ENCODE data around the gene WDR7. TPM values are rescaled to one million over a fixed set of nuclear protein-coding genes. Genes with fewer than 3 reads are reported as not detected.

WDR7 gene
- total and polyA plus RNA-seq, 10 of the 15 experiments (the other 5 are each of a cell fraction or from before 2014, with no cell fraction given) = 2.8 to 16.5 (median 11.7) TPM

GRCh38 chr18:56831988-56832387 lies 180.8 kb downstream of the WDR7 start:
- Histone ChIP-seq H3K4me1 (ENCODE audit: control insufficient read depth, insufficient read depth, low read length) (no peaks in the 10 kb centered on the region), H3K79me2 (ENCODE audit: control insufficient read depth, insufficient read depth, low read length) (no peaks in the 10 kb centered on the region), H3K9ac (ENCODE audit: control insufficient read depth, insufficient read depth, low read length) (no peak overlapping the region), H4K20me1 (ENCODE audit: control insufficient read depth, insufficient read depth) (no peaks in the 10 kb centered on the region), H3K27me3 (replicated peaks in 1 of 2; ENCODE audit: control insufficient read depth in 2 of 2, insufficient read depth in 2 of 2, low read length in 1 of 2) (no peaks in the 10 kb centered on the region), H2AFZ (ENCODE audit: control insufficient read depth, low read depth, low read length) (no peak overlapping the region), H3K36me3 (ENCODE audit: control insufficient read depth in 2 of 2, insufficient read depth in 2 of 2, low read length in 1 of 2) (no peaks in the 10 kb centered on the region), H3K4me3 (no peak overlapping the region), H3K4me2 (ENCODE audit: control insufficient read depth, insufficient read depth) (no peak overlapping the region), H3K9me3 (replicated peaks; ENCODE audit: control insufficient read depth, insufficient read depth, low read length) (no peaks in the 10 kb centered on the region), H3K27ac (ENCODE audit: control insufficient read depth, insufficient read depth) (no peak overlapping the region)
- no peak for DNase-seq (ENCODE audit: low read depth, low spot score)
- BruUV-seq (replicated peaks) = no TSS peak
- FAIRE-seq = no peak
- ChIA-PET CTCF (no interaction called here), SMC1A (ENCODE audit: uncharacterized antibody, unreplicated experiment) (no interaction called here), POLR2A (no interaction called here), RAD21 (ENCODE audit: unreplicated experiment) (no interaction called here)
- TF ChIP-seq USF2 (IDR thresholded peaks at IDR 0.05; ENCODE audit: borderline replicate concordance, low read depth, low read length) = no peak
- no peak for TF ChIP-seq ZNF384 (IDR thresholded peaks at IDR 0.05; ENCODE audit: borderline replicate concordance, low read depth, low read length)
- no peak for TF ChIP-seq NRF1 (conservative IDR thresholded peaks at IDR 0.05; ENCODE audit: low read depth, low read length)
- intact Hi-C loops (cut with micrococcal nuclease; ENCODE audit: unreplicated experiment) (no loop called here), in situ Hi-C loops (cut with MboI) (no loop called here)
- WGBS (ENCODE audit: insufficient coverage, insufficient replicate concordance, low lambda C conversion rate, missing lambda C conversion rate) = 89% methylated on average over 9 of the region's 9 CpGs
- ATAC-seq = no peak

GRCh38 chr18:56835331-56835730 lies 184.2 kb downstream of the WDR7 start:
- ChIA-PET POLR2A (no interaction called here), CTCF (no interaction called here), SMC1A (ENCODE audit: uncharacterized antibody, unreplicated experiment) (no interaction called here), RAD21 (ENCODE audit: unreplicated experiment) (no interaction called here)
- Histone ChIP-seq H3K4me3 (no peak overlapping the region), H3K9me3 (replicated peaks; ENCODE audit: control insufficient read depth, insufficient read depth, low read length) (no peaks in the 10 kb centered on the region), H3K4me2 (ENCODE audit: control insufficient read depth, insufficient read depth) (no peak overlapping the region), H3K79me2 (ENCODE audit: control insufficient read depth, insufficient read depth, low read length) (no peaks in the 10 kb centered on the region), H2AFZ (ENCODE audit: control insufficient read depth, low read depth, low read length) (no peak overlapping the region), H3K36me3 (ENCODE audit: control insufficient read depth in 2 of 2, insufficient read depth in 2 of 2, low read length in 1 of 2) (no peaks in the 10 kb centered on the region), H3K27me3 (replicated peaks in 1 of 2; ENCODE audit: control insufficient read depth in 2 of 2, insufficient read depth in 2 of 2, low read length in 1 of 2) (no peaks in the 10 kb centered on the region), H4K20me1 (ENCODE audit: control insufficient read depth, insufficient read depth) (no peaks in the 10 kb centered on the region), H3K4me1 (ENCODE audit: control insufficient read depth, insufficient read depth, low read length) (no peaks in the 10 kb centered on the region), H3K27ac (ENCODE audit: control insufficient read depth, insufficient read depth) (no peak overlapping the region), H3K9ac (ENCODE audit: control insufficient read depth, insufficient read depth, low read length) (no peak overlapping the region)
- intact Hi-C loops (cut with micrococcal nuclease; ENCODE audit: unreplicated experiment) = no loop called here
- no peak for DNase-seq (ENCODE audit: low read depth, low spot score)
- 94% methylated on average over 1 of the region's 1 CpG for WGBS (ENCODE audit: insufficient coverage, insufficient replicate concordance, low lambda C conversion rate, missing lambda C conversion rate)
- FAIRE-seq = no peak
- in situ Hi-C loops (cut with MboI) = no loop called here
- ATAC-seq = no peak
- no TSS peak for BruUV-seq (replicated peaks)
- TF ChIP-seq TAF1 (IDR thresholded peaks at IDR 0.05; ENCODE audit: borderline replicate concordance, low read depth, low read length) (no peak), E2F4 (IDR thresholded peaks at IDR 0.05; ENCODE audit: low read depth, low read length) (no peak), ZNF217 (IDR thresholded peaks at IDR 0.05) (no peak), SREBF1 (IDR thresholded peaks at IDR 0.05; ENCODE audit: low read length) (no peak), REST (IDR thresholded peaks at IDR 0.05; ENCODE audit: low read depth, low read length) (no peak), NFIC (IDR thresholded peaks at IDR 0.05; ENCODE audit: low read depth, low read length) (no peak), CHD1 (IDR thresholded peaks at IDR 0.05; ENCODE audit: low read depth, low read length) (no peak), SIN3A (IDR thresholded peaks at IDR 0.05; ENCODE audit: low read depth, low read length) (no peak), RBBP5 (conservative IDR thresholded peaks at IDR 0.05) (no peak), FOS (IDR thresholded peaks at IDR 0.05; ENCODE audit: borderline replicate concordance, extremely low read depth, insufficient read length) (no peak), SPI1 (IDR thresholded peaks at IDR 0.05; ENCODE audit: borderline replicate concordance, insufficient read depth, low read depth, low read length) (no peak)
